Measurements from ENCODE around the gene TACO1. TPM values are rescaled to one million over a fixed set of nuclear protein-coding genes. Genes with fewer than 3 reads are reported as not detected.

Gene TACO1
- total and polyA plus RNA-seq, 2 of the 8 experiments (the other 6 are each of a cell fraction or from before 2014, with no cell fraction given), result 19.1 to 23.6 TPM

GRCh38 chr17:63573634-63574033, 27.1 kb upstream of the TACO1 start:
- ChIA-PET CTCF (ENCODE audit: partially characterized antibody) (interaction anchor here (0.6 to 6.2 kb wide), 23 partner anchors 9 to 984 kb away, joined by 3 to 27 read pairs (median 3); partner anchors contain the start of gene MAP3K3), POLR2A (ENCODE audit: partially characterized antibody) (interaction anchor here (0.7 kb wide), 1 partner anchor 32 kb away, joined by 3 read pairs; no protein-coding TSS in a partner anchor)
- Histone ChIP-seq H3K4ac (replicated peaks; ENCODE audit: insufficient read length, low read depth, low read length) (no peak overlapping the region), H2BK12ac (ENCODE audit: low read depth, low read length) (no peak overlapping the region), H3K27ac (ENCODE audit: low read depth, low read length) (no peak overlapping the region), H3K4me2 (ENCODE audit: insufficient read depth in 1 of 2, low read depth in 2 of 2, low read length in 2 of 2) (no peak overlapping the region), H4K8ac (ENCODE audit: extremely low read depth, insufficient read depth, low read length) (no peak overlapping the region), H2BK15ac (ENCODE audit: low read length) (no peak overlapping the region), H3K36me3 (ENCODE audit: control insufficient read depth in 2 of 4, insufficient read depth in 4 of 4, low read length in 3 of 4) (no peaks in the 10 kb centered on the region), H3K79me1 (ENCODE audit: low read depth, low read length) (peaks cover 2% of the 10 kb centered on the region), H3K4me1 (replicated peaks in 1 of 4; ENCODE audit: control insufficient read depth in 3 of 4, insufficient read depth in 4 of 4, low read length in 3 of 4) (no peaks in the 10 kb centered on the region; a peak in 1 of 7 replicates), H4K5ac (ENCODE audit: insufficient read length, low read depth, low read length) (no peak overlapping the region), H2BK20ac (ENCODE audit: low read length) (no peak overlapping the region), H3K23ac (ENCODE audit: insufficient read length) (no peak overlapping the region), H2AFZ (ENCODE audit: low read length) (no peak overlapping the region), H3K4me3 (ENCODE audit: extremely low read depth in 1 of 4, insufficient read depth in 2 of 4, low read depth in 3 of 4, low read length in 4 of 4) (no peak overlapping the region), H3K9ac (replicated peaks in 1 of 4; ENCODE audit: extremely low read depth in 1 of 4, low read depth in 3 of 4, low read length in 3 of 4) (no peak overlapping the region), H4K91ac (replicated peaks; ENCODE audit: insufficient read length, low read length) (no peak overlapping the region), H2BK5ac (ENCODE audit: low read depth, low read length) (no peak overlapping the region), H2BK120ac (replicated peaks; ENCODE audit: low read depth, low read length) (no peak overlapping the region), H3K79me2 (ENCODE audit: control insufficient read depth in 1 of 2, insufficient read depth in 2 of 2, low read length in 2 of 2) (peaks cover 0 to 63% of the 10 kb centered on the region in 2 experiments; a peak in 2 of 4 replicates), H3K23me2 (ENCODE audit: low read depth, low read length) (no peaks in the 10 kb centered on the region; the same call in 1 of the 2 replicates), H3K14ac (ENCODE audit: insufficient read length) (no peak overlapping the region), H4K20me1 (replicated peaks in 1 of 2; ENCODE audit: control insufficient read depth in 1 of 2, insufficient read depth in 2 of 2, low read length in 2 of 2) (peaks cover 9 to 11% of the 10 kb centered on the region in 2 experiments), H3K56ac (replicated peaks; ENCODE audit: insufficient read length, low read depth, low read length) (no peak overlapping the region), H3K9me3 (ENCODE audit: insufficient read depth in 2 of 2, low read depth in 1 of 2, low read length in 1 of 2) (no peaks in the 10 kb centered on the region), H2AK5ac (ENCODE audit: low read depth, low read length) (no peak overlapping the region), H3K18ac (ENCODE audit: extremely low read depth, low read length) (no peak overlapping the region), H3K27me3 (replicated peaks in 1 of 4; ENCODE audit: control insufficient read depth in 3 of 4, extremely low read depth in 1 of 4, insufficient read depth in 3 of 4, low read length in 3 of 4) (no peaks in the 10 kb centered on the region)
- FAIRE-seq (no peak), DNase-seq (ENCODE audit: low read depth in 1 of 2, low spot score in 2 of 2) (no peak)
- WGBS, 2 experiments (ENCODE audit: extremely low coverage in 1 of 2, insufficient coverage in 1 of 2, insufficient read length in 1 of 2, insufficient replicate concordance in 2 of 2, low coverage in 1 of 2, low lambda C conversion rate in 2 of 2, missing lambda C conversion rate in 1 of 2), result 78% methylated on average over 5 of the region's 5 CpGs; no CpG with 5 or more reads in 1 of the 2 experiments
- TF ChIP-seq CTBP2 (IDR thresholded peaks at IDR 0.05; ENCODE audit: borderline replicate concordance, insufficient read depth, insufficient read length, low read length) (no peak), RAD21 (IDR thresholded peaks at IDR 0.05 in 1 of 2, conservative IDR thresholded peaks at IDR 0.05 in 1 of 2; ENCODE audit: low read depth in 2 of 2, low read length in 2 of 2) (peak; percentile 43 to 45; a peak in 3 of 4 replicates), POU5F1 (IDR thresholded peaks at IDR 0.05; ENCODE audit: low read depth, low read length) (no peak), MAX (IDR thresholded peaks at IDR 0.05) (no peak), CEBPB (IDR thresholded peaks at IDR 0.05; ENCODE audit: low read depth, low read length) (0 out of 2 replicates have a peak, but pooled peaks have one; percentile 1), HDAC2 (IDR thresholded peaks at IDR 0.05; ENCODE audit: borderline replicate concordance in 1 of 2, low read depth in 2 of 2, low read length in 2 of 2) (no peak)
- TF ChIP-seq, protein P1, sequence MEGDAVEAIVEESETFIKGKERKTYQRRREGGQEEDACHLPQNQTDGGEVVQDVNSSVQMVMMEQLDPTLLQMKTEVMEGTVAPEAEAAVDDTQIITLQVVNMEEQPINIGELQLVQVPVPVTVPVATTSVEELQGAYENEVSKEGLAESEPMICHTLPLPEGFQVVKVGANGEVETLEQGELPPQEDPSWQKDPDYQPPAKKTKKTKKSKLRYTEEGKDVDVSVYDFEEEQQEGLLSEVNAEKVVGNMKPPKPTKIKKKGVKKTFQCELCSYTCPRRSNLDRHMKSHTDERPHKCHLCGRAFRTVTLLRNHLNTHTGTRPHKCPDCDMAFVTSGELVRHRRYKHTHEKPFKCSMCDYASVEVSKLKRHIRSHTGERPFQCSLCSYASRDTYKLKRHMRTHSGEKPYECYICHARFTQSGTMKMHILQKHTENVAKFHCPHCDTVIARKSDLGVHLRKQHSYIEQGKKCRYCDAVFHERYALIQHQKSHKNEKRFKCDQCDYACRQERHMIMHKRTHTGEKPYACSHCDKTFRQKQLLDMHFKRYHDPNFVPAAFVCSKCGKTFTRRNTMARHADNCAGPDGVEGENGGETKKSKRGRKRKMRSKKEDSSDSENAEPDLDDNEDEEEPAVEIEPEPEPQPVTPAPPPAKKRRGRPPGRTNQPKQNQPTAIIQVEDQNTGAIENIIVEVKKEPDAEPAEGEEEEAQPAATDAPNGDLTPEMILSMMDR (IDR thresholded peaks at IDR 0.05; ENCODE audit: control extremely low read depth in 1 of 3, insufficient read depth in 1 of 3, low read depth in 1 of 3, low read length in 3 of 3), result peak in 2 of 3 experiments; percentile 43 to 61; a peak in 3 of 4 replicates
